Mesothelial cell of epicardium (in vitro differentiated cells): ENCODE measurements around the gene TBX2. TPM values are rescaled to one million over a fixed set of nuclear protein-coding genes. Genes with fewer than 3 reads are reported as not detected.
"Not testable (repeated sequence)": the region's sequence is repeated elsewhere in the genome, so short reads cannot be mapped to it uniquely, and the experiment has no call there.

Source experiments
- DNase-seq, 2 experiments: peaks; one replicate each; pipeline ENCODE4 v3.0.0; 2021; ENCODE audit warnings: low spot score in 2 of 2; ENCODE audit not compliant: unreplicated experiment in 2 of 2
- H3K27ac Mint-ChIP-seq: 2 replicates; pipeline ENCODE4 v1.8.0; 2021; ENCODE audit warnings: mixed read lengths
- H3K27me3 Mint-ChIP-seq: 2 replicates; pipeline ENCODE4 v1.8.0; 2021; ENCODE audit warnings: low read depth, mixed read lengths
- H3K36me3 Mint-ChIP-seq: 2 replicates; pipeline ENCODE4 v1.8.0; 2021; ENCODE audit warnings: mixed read lengths
- H3K4me1 Mint-ChIP-seq: 2 replicates; pipeline ENCODE4 v1.8.0; 2021; ENCODE audit warnings: mixed read lengths
- H3K4me3 Mint-ChIP-seq: 2 replicates; pipeline ENCODE4 v1.8.0; 2021; ENCODE audit warnings: mild to moderate bottlenecking, moderate library complexity, mixed read lengths
- H3K9me3 Mint-ChIP-seq: 2 replicates; pipeline ENCODE4 v1.8.0; 2021; ENCODE audit warnings: mixed read lengths
- CTCF ChIP-seq: fragments of 200-600 bp; sonication (generic); IDR thresholded peaks from one replicate; pipeline ENCODE4 v1.5.0; 2021; ENCODE audit warnings: antibody characterized with exemption; ENCODE audit not compliant: unreplicated experiment
- total RNA-seq: library from RNA; stranded (reverse); gene quantifications from 3 replicates; pipeline ENCODE4 v1.2.1, GENCODE V29; 2021

Gene TBX2
- total RNA-seq, 1 donor from 2014 or later = 176 TPM

GRCh38 chr17:61354895-61355874 is 44.5 kb upstream of the TBX2 start:
- Mint-ChIP-seq H3K9me3 (no peaks in the 10 kb centered on the region), H3K4me3 (no peak overlapping the region), H3K27me3 (no peaks in the 10 kb centered on the region), H3K4me1 (peaks cover 31% of the 10 kb centered on the region), H3K36me3 (peaks cover 2% of the 10 kb centered on the region), H3K27ac (peak overlapping the region; percentile 66)
- no peak for DNase-seq
- no peak for TF ChIP-seq CTCF

- H3K36me3 Mint-ChIP-seq, DNase-seq, H3K9me3 Mint-ChIP-seq, H3K27ac Mint-ChIP-seq, H3K27me3 Mint-ChIP-seq, H3K4me3 Mint-ChIP-seq: not testable (repeated sequence)
- peaks cover 28% of the 10 kb centered on the region for H3K4me1 Mint-ChIP-seq
Measured at GRCh38 chr17:61357061-61357460, 42.6 kb upstream of the TBX2 start.

GRCh38 chr17:61359513-61359912 is 40.1 kb upstream of the TBX2 start:
- not testable (repeated sequence) for H3K36me3 Mint-ChIP-seq, H3K27me3 Mint-ChIP-seq, H3K4me3 Mint-ChIP-seq, H3K27ac Mint-ChIP-seq, DNase-seq, H3K9me3 Mint-ChIP-seq
- H3K4me1 Mint-ChIP-seq = peaks cover 19% of the 10 kb centered on the region

- Mint-ChIP-seq H3K4me3 (no peak overlapping the region), H3K27ac (no peak overlapping the region), H3K4me1 (peaks cover 13% of the 10 kb centered on the region), H3K36me3 (peaks cover 8% of the 10 kb centered on the region), H3K9me3 (no peaks in the 10 kb centered on the region), H3K27me3 (no peaks in the 10 kb centered on the region)
- TF ChIP-seq CTCF = no peak
- no peak for DNase-seq
Measured at GRCh38 chr17:61360318-61360943, 39.2 kb upstream of the TBX2 start.

GRCh38 chr17:61361084-61361483 is 38.6 kb upstream of the TBX2 start:
- Mint-ChIP-seq H3K27me3 (no peaks in the 10 kb centered on the region), H3K9me3 (no peaks in the 10 kb centered on the region), H3K4me3 (no peak overlapping the region), H3K4me1 (peaks cover 10% of the 10 kb centered on the region), H3K27ac (peak overlapping the region; percentile 6), H3K36me3 (peaks cover 9% of the 10 kb centered on the region)
- no peak for TF ChIP-seq CTCF
- DNase-seq = no peak

- peaks cover 18% of the 10 kb centered on the region for H3K36me3 Mint-ChIP-seq
- no peak for DNase-seq
- no peak for TF ChIP-seq CTCF
- H3K27me3 Mint-ChIP-seq = no peaks in the 10 kb centered on the region
- no peak overlapping the region for H3K4me3 Mint-ChIP-seq
- no peaks in the 10 kb centered on the region for H3K9me3 Mint-ChIP-seq
- H3K4me1 Mint-ChIP-seq = peaks cover 19% of the 10 kb centered on the region
- no peak overlapping the region for H3K27ac Mint-ChIP-seq
Measured at GRCh38 chr17:61362396-61362795, 37.2 kb upstream of the TBX2 start.
